Prostate gland (tissue), 2 donors: ENCODE measurements around the gene GSG1L. TPM values are rescaled to one million over a fixed set of nuclear protein-coding genes. Genes with fewer than 3 reads are reported as not detected.

ENCODE experiments used
- DNase-seq: peaks from one replicate; pipeline ENCODE4 v3.0.0-alpha.2; 2019; ENCODE audit warnings: low spot score
- H3K27ac ChIP-seq, 2 donors: fragments of 200-600 bp; sonication (generic); 2 replicates each; pipeline ENCODE4 v1.5.1; 2017 to 2019
- H3K27me3 ChIP-seq: fragments of 200-600 bp; sonication (generic); replicated peaks from 2 replicates; pipeline ENCODE4 v1.5.1; 2019; ENCODE audit not compliant: insufficient read depth
- H3K36me3 ChIP-seq, 2 donors: fragments of 200-600 bp; sonication (generic); 1 replicate in 1 of 2; 2 replicates in 1 of 2; pipeline versions ENCODE4 v1.5.1 to v1.8.1; 2017 to 2019
- H3K4me1 ChIP-seq: fragments of 200-600 bp; sonication (generic); replicated peaks from 2 replicates; pipeline ENCODE4 v1.5.1; 2019
- H3K4me3 ChIP-seq, 2 donors: fragments of 200-600 bp; sonication (generic); 2 replicates each; pipeline ENCODE4 v1.5.1; 2017 to 2019
- H3K9me3 ChIP-seq: fragments of 200-600 bp; sonication (generic); 2 replicates; pipeline ENCODE4 v1.5.1; 2017
- CTCF ChIP-seq, 4 experiments: fragments of 200-600 bp in 2 of 4; fragments of 450-650 bp in 2 of 4; sonication (generic) in 2 of 4; IDR thresholded peaks; 1 replicate in 3 of 4; 2 replicates in 1 of 4; pipeline ENCODE4 v1.5.1; 2016 to 2019; ENCODE audit warnings: antibody characterized with exemption in 4 of 4, mild to moderate bottlenecking in 2 of 4, moderate library complexity in 2 of 4
- POLR2A ChIP-seq: fragments of 450-650 bp; IDR thresholded peaks from one replicate; pipeline ENCODE4 v1.6.1; 2016; ENCODE audit warnings: antibody characterized with exemption, mild to moderate bottlenecking
- POLR2AphosphoS5 ChIP-seq: sonication (generic); formaldehyde crosslinking; IDR thresholded peaks from one replicate; pipeline ENCODE4 v1.6.1; 2017; ENCODE audit warnings: antibody characterized with exemption
- WGBS: methylation state at CpG from one replicate; pipeline ENCODE4 v1.1.5; 2018; 5-methylcytosine and 5-hydroxymethylcytosine counted together
- intact Hi-C: fragments of 100-400 bp; cut with DNase I; formaldehyde crosslinking; loops from one replicate; pipeline ENCODE4 v1.14.2; 2022
- total RNA-seq, 2 donors: library from RNA; depleted of rRNA; stranded (reverse); fragments of >200 nt; gene quantifications; one replicate each; pipeline ENCODE4 v1.1.0, GENCODE V29; 2016

Gene GSG1L
- total RNA-seq, 2 donors from 2014 or later = 0.91 TPM; not detected in 1

DNA sequence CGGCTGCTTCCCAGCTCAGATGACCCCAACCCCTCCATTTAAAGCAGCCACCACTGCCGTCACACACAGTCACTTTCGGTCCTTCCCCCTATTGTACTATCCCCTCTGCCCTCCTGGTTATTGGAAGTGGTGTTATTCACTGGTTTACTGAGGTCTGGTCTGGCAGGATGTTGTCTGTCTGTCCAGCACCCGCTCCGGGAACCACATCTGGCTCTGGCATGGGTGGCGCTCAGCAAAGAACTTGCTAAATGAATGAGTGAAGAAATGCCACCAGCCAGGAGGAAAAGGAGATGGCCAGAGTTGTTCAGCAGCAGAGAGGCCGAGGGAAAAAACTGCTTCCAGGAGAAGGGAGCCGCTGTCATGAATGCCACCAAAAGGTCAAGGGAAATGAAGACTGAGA, 161.6 kb downstream of the GSG1L start:
- no peak overlapping the region for H3K4me3 ChIP-seq
- H3K4me1 ChIP-seq = no peaks in the 10 kb centered on the region
- 75% methylated on average over 8 of the region's 8 CpGs for WGBS
- TF ChIP-seq POLR2AphosphoS5 = no peak
- no peak for TF ChIP-seq POLR2A
- TF ChIP-seq CTCF (IDR thresholded peaks at IDR 0.05) = no peak
- no peaks in the 10 kb centered on the region for H3K27me3 ChIP-seq
- intact Hi-C loops = no loop called here
- H3K36me3 ChIP-seq = no peaks in the 10 kb centered on the region
- H3K9me3 ChIP-seq = no peaks in the 10 kb centered on the region
- H3K27ac ChIP-seq = no peak overlapping the region
- no peak for DNase-seq

DNA sequence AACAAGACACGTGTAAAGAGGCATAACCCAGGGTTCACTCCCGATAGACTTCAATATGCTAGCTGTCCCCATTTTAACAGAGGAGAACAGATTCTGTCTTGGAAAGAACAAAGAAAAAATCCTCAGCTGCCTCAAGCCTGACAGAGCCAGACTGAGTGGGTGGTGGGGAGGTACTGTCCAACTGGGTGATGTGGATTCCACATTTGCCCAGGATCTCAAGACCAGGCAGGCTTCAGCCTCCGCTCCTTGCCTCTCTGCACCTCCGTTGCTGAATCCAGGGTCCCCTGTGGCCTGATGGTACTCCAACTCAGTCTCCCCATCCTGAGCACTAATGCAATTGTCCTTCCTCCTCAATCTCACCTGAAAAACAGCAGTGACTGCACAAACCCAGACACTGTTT, 163.8 kb downstream of the GSG1L start:
- Histone ChIP-seq H3K4me1 (no peaks in the 10 kb centered on the region), H3K4me3 (no peak overlapping the region), H3K36me3 (no peaks in the 10 kb centered on the region), H3K27ac (no peak overlapping the region), H3K27me3 (no peaks in the 10 kb centered on the region), H3K9me3 (no peaks in the 10 kb centered on the region)
- TF ChIP-seq POLR2A (no peak), POLR2AphosphoS5 (no peak), CTCF (IDR thresholded peaks at IDR 0.05) (no peak)
- WGBS = 65% methylated on average over 4 of the region's 4 CpGs
- intact Hi-C loops = no loop called here
- no peak for DNase-seq

GRCh38 chr16:27894386-27894785, 169.1 kb downstream of the GSG1L start:
- Histone ChIP-seq H3K9me3 (no peaks in the 10 kb centered on the region), H3K27me3 (no peaks in the 10 kb centered on the region), H3K36me3 (no peaks in the 10 kb centered on the region), H3K4me3 (no peak overlapping the region), H3K27ac (no peak overlapping the region), H3K4me1 (no peaks in the 10 kb centered on the region)
- TF ChIP-seq POLR2AphosphoS5 = no peak
- intact Hi-C loops = no loop called here
- no peak for DNase-seq
- WGBS = 45% methylated on average over 8 of the region's 8 CpGs

DNA sequence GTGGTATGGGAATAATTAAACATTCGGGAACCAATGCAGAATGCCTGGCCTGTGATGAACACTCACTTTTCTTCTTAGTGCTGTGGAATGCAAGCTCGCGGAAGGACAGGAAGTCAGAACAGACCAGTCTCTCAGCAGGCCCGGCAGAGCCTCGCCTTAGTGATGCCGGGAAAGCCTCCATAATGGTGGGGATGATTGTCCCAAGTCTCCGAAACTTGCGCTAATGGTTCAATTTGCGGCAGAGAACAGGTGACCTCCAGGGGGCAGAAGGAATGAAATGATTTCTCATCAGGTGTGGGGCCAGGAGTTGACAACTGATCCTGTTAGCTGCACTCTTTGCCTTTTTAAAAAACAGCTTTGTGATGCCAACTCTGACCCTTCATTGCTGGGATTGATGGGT, 170.6 kb downstream of the GSG1L start:
- no peaks in the 10 kb centered on the region for H3K9me3 ChIP-seq
- 51% methylated on average over 9 of the region's 9 CpGs for WGBS
- intact Hi-C loops = no loop called here
- TF ChIP-seq CTCF (IDR thresholded peaks at IDR 0.05) (no peak), POLR2AphosphoS5 (no peak), POLR2A (no peak)
- DNase-seq = no peak
- H3K27me3 ChIP-seq = no peaks in the 10 kb centered on the region
- H3K36me3 ChIP-seq = no peaks in the 10 kb centered on the region
- H3K4me1 ChIP-seq = no peaks in the 10 kb centered on the region
- no peak overlapping the region for H3K27ac ChIP-seq
- no peak overlapping the region for H3K4me3 ChIP-seq

- intact Hi-C loops = no loop called here
- Histone ChIP-seq H3K36me3 (no peaks in the 10 kb centered on the region), H3K4me1 (no peaks in the 10 kb centered on the region), H3K9me3 (no peaks in the 10 kb centered on the region), H3K27ac (no peak overlapping the region), H3K4me3 (no peak overlapping the region), H3K27me3 (no peaks in the 10 kb centered on the region)
- 62% methylated on average over 12 of the region's 12 CpGs for WGBS
- no peak for DNase-seq
- TF ChIP-seq CTCF (IDR thresholded peaks at IDR 0.05) (no peak), POLR2A (no peak), POLR2AphosphoS5 (no peak)
These were observed 172.6 kb downstream of the GSG1L start for GRCh38 chr16:27890866-27891265.
